Endodermal cell (in vitro differentiated cells): Measurements from ENCODE around the gene MAPK1. TPM values are rescaled to one million over a fixed set of nuclear protein-coding genes. Genes with fewer than 3 reads are reported as not detected.

Experiments used
- DNase-seq: peaks from one replicate; pipeline ENCODE4 v3.0.0-alpha.2; 2017
- H3K27ac ChIP-seq: 2 replicates; pipeline ENCODE4 v1.5.1; 2013; ENCODE audit warnings: mild to moderate bottlenecking, low read depth, low read length, moderate library complexity
- H3K27me3 ChIP-seq: 2 replicates; pipeline ENCODE4 v1.6.1; 2013; ENCODE audit warnings: mild to moderate bottlenecking, low read length, moderate library complexity; ENCODE audit not compliant: insufficient read depth, control insufficient read depth, poor library complexity, severe bottlenecking
- H3K36me3 ChIP-seq: 2 replicates; pipeline ENCODE4 v1.7.0; 2013; ENCODE audit warnings: mild to moderate bottlenecking, low read length, moderate library complexity; ENCODE audit not compliant: control insufficient read depth, insufficient read depth
- H3K4me1 ChIP-seq: one replicate; pipeline ENCODE4 v1.7.0; 2013; ENCODE audit warnings: low read length; ENCODE audit not compliant: control insufficient read depth, insufficient read depth
- H3K4me3 ChIP-seq: 2 replicates; pipeline ENCODE4 v1.5.1; 2013; ENCODE audit warnings: mild to moderate bottlenecking, low read length, moderate library complexity
- H3K9ac ChIP-seq: 2 replicates; pipeline ENCODE4 v1.6.1; 2013; ENCODE audit warnings: mild to moderate bottlenecking, low read length, moderate library complexity; ENCODE audit not compliant: poor library complexity, severe bottlenecking; ENCODE audit errors: extremely low read depth
- H3K9me3 ChIP-seq: 2 replicates; pipeline ENCODE4 v1.6.1; 2013; ENCODE audit warnings: mild to moderate bottlenecking, low read length, moderate library complexity; ENCODE audit not compliant: control insufficient read depth
- H3K27ac Mint-ChIP-seq: 2 replicates; pipeline ENCODE4 v1.8.0; 2020; ENCODE audit warnings: mixed read lengths
- H3K27me3 Mint-ChIP-seq: 2 replicates; pipeline ENCODE4 v1.8.0; 2021; ENCODE audit warnings: mild to moderate bottlenecking, mixed read lengths; ENCODE audit not compliant: insufficient read depth
- H3K36me3 Mint-ChIP-seq: 2 replicates; pipeline ENCODE4 v1.8.0; 2020; ENCODE audit warnings: low read depth, mixed read lengths
- H3K4me1 Mint-ChIP-seq: 2 replicates; pipeline ENCODE4 v1.8.0; 2020; ENCODE audit warnings: mixed read lengths
- H3K4me3 Mint-ChIP-seq: 2 replicates; pipeline ENCODE4 v1.8.0; 2020; ENCODE audit warnings: mild to moderate bottlenecking, moderate library complexity, mixed read lengths
- H3K9me3 Mint-ChIP-seq: 2 replicates; pipeline ENCODE4 v1.8.0; 2020; ENCODE audit warnings: mild to moderate bottlenecking, mixed read lengths
- WGBS, 2 experiments: methylation state at CpG; one replicate each; pipeline versions ENCODE4 v1.1.5 to v1.1.7; 2013; ENCODE audit warnings: missing lambda C conversion rate in 2 of 2, mixed read lengths in 1 of 2; ENCODE audit not compliant: insufficient coverage in 1 of 2, insufficient read length in 1 of 2; 5-methylcytosine and 5-hydroxymethylcytosine counted together
- total RNA-seq, 2 donors: library from RNA; stranded (reverse); fragmentation: NEBNext Ultra II Directional in 1 of 2; extraction: Animal tissue kit (Norgen Biotek cat#: 25700) in 1 of 2; gene quantifications; 2 replicates in 1 of 2; 3 replicates in 1 of 2; pipeline ENCODE4 v1.2.1, GENCODE V29; 2021
- TF ChIP-seq, protein P1 (sequence below): fragments of 200-600 bp; sonication (generic); conservative IDR thresholded peaks from 2 replicates; pipeline ENCODE4 v1.5.0; 2021; ENCODE audit warnings: antibody characterized with exemption, mild to moderate bottlenecking

MAPK1 gene
- total RNA-seq, 2 donors from 2014 or later, result 76.8 to 78.6 TPM

DNA sequence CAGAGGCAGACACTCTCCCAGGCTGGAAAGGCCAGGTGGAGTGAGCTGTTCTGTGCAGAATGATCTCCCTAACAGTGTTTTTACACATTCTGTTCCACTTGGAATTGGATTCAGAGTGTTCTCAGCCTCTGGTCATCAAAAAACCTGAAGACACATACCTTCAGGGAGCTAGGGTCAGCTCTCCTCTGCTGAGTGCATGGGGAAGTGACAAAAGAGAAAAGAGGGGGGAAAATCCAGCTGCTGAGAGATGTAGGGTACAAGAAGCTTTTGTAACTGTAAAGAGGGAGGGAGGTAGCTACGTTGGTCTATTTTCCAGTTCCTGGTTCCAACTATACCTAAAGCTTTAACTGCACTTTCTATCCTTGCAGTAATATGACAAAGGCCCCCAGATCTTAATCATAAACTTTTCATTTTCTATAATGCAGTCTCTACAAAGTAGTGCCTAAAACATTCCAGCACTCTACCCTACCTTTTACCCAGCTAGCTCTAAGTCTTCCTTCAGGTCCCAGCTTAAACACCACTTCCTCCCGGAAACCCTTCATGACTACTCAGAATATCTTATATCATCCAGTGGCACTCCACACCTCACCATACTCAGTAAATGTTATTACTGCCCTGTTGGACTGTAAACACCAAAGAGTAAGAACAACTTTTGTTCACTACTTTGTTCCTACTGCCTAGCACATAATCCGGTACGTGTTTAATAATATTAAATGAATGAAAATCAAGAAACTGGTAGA, 9.2 kb downstream of the MAPK1 start:
- H3K4me1 ChIP-seq, result peaks cover 9% of the 10 kb centered on the region
- no peak overlapping the region for H3K4me3 Mint-ChIP-seq

DNA sequence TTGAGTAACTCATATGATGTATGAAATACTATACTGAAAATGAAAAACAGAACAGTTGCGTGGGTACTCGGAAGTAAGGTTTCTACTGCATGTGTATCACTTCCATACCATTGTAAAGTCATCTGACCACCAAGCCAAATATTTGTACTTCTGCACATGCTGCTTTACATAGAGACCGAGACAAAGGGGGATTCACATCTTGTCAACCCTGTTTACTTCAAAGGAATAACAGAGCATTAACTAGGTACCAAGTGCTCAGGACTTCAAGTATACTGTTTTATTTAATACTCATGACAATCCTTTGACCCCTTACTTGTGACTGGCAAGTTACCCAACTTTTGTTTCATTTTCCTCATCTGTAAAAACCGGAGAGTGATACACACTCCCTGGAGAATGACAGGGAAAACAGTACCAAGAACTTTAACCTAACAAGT, 9.9 kb downstream of the MAPK1 start:
- H3K9ac ChIP-seq, result no peak overlapping the region
- 86 to 95% methylated on average over 2 to 4 of the region's 4 CpGs for WGBS, 2 experiments
- H3K4me1 ChIP-seq, result peaks cover 9% of the 10 kb centered on the region
- TF ChIP-seq, protein P1, sequence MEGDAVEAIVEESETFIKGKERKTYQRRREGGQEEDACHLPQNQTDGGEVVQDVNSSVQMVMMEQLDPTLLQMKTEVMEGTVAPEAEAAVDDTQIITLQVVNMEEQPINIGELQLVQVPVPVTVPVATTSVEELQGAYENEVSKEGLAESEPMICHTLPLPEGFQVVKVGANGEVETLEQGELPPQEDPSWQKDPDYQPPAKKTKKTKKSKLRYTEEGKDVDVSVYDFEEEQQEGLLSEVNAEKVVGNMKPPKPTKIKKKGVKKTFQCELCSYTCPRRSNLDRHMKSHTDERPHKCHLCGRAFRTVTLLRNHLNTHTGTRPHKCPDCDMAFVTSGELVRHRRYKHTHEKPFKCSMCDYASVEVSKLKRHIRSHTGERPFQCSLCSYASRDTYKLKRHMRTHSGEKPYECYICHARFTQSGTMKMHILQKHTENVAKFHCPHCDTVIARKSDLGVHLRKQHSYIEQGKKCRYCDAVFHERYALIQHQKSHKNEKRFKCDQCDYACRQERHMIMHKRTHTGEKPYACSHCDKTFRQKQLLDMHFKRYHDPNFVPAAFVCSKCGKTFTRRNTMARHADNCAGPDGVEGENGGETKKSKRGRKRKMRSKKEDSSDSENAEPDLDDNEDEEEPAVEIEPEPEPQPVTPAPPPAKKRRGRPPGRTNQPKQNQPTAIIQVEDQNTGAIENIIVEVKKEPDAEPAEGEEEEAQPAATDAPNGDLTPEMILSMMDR, result no peak
- peaks cover 8% of the 10 kb centered on the region for H3K36me3 ChIP-seq
- Mint-ChIP-seq H3K9me3 (no peaks in the 10 kb centered on the region), H3K27ac (no peak overlapping the region), H3K4me3 (no peak overlapping the region), H3K27me3 (no peaks in the 10 kb centered on the region), H3K36me3 (peaks cover 15% of the 10 kb centered on the region), H3K4me1 (peaks cover 47% of the 10 kb centered on the region)
- no peak overlapping the region for H3K27ac ChIP-seq
- no peaks in the 10 kb centered on the region for H3K9me3 ChIP-seq
- no peak overlapping the region for H3K4me3 ChIP-seq
- no peak for DNase-seq
- H3K27me3 ChIP-seq, result no peaks in the 10 kb centered on the region

More for the DNA sequence above, 9.2 kb downstream of the MAPK1 start:
- no peak overlapping the region for H3K9ac ChIP-seq
- no peak overlapping the region for H3K4me3 ChIP-seq
- no peak overlapping the region for H3K27ac ChIP-seq
- TF ChIP-seq, protein P1, result no peak
- H3K9me3 Mint-ChIP-seq, result no peaks in the 10 kb centered on the region
- H3K27me3 Mint-ChIP-seq, result no peaks in the 10 kb centered on the region
- 95% methylated on average over 3 to 4 of the region's 4 CpGs for WGBS, 2 experiments
- peaks cover 14% of the 10 kb centered on the region for H3K36me3 Mint-ChIP-seq
- H3K4me1 Mint-ChIP-seq, result peaks cover 52% of the 10 kb centered on the region
- no peaks in the 10 kb centered on the region for H3K27me3 ChIP-seq
- no peak overlapping the region for H3K27ac Mint-ChIP-seq
- H3K9me3 ChIP-seq, result no peaks in the 10 kb centered on the region
- H3K36me3 ChIP-seq, result peaks cover 9% of the 10 kb centered on the region
- DNase-seq, result no peak

DNA sequence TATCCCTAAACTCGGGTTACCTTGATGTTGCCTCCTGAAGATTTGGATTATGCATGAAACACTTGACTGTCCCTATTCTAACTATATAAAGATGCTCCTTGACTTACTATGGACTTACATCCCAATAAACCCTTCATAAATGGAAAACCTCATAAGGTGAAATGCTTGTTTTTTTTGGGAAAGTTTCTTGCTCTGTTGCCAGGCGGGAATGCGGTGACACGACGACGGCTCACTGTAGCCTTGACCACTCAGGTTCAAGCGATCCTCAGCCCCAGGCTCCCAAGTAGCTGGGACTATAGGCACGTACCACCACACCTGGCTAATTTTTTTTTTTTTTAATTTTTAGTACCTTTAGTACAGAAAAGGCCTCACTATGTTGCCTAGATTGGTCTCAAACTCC, 10.6 kb downstream of the MAPK1 start:
- Mint-ChIP-seq H3K27ac (no peak overlapping the region), H3K36me3 (peaks cover 18% of the 10 kb centered on the region), H3K4me1 (peaks cover 46% of the 10 kb centered on the region), H3K9me3 (no peaks in the 10 kb centered on the region), H3K4me3 (no peak overlapping the region), H3K27me3 (no peaks in the 10 kb centered on the region)
- Histone ChIP-seq H3K27me3 (no peaks in the 10 kb centered on the region), H3K9me3 (no peaks in the 10 kb centered on the region), H3K9ac (no peak overlapping the region), H3K4me3 (no peak overlapping the region), H3K36me3 (peaks cover 11% of the 10 kb centered on the region), H3K4me1 (peaks cover 9% of the 10 kb centered on the region), H3K27ac (no peak overlapping the region)
- TF ChIP-seq, protein P1, result no peak
- DNase-seq, result no peak
- 96 to 100% methylated on average over 1 to 7 of the region's 8 CpGs for WGBS, 2 experiments
